ENCODE results near the gene HSF5. TPM values are rescaled to one million over a fixed set of nuclear protein-coding genes. Genes with fewer than 3 reads are reported as not detected.

HSF5 gene
- total and polyA plus RNA-seq, 12 donors: 0.03 to 0.11 (median 0.06) TPM; not detected in 8

DNA sequence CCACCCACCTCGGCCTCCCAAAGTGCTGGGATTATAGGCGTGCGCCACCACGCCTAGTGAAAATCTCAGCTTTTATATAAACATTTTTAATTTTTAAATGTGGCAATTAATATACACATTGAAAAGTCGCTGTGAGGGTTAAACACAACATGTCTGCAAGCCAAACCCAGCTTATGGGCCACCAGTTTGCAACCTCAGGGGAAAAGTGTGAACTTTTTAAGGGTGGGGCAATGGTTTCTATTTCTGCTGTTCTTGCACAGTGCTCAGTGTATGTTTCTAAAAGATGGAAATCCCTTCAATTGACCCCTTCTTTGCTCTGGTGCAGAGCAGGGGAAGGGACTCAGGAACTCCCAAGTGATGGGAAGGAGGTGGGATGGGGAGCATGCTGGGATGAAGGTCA, 117.9 kb downstream of the HSF5 start:
- H3K4me1 ChIP-seq (replicated peaks in 1 of 2): peaks cover 17 to 18% of the 10 kb centered on the region in 2 donors
- no peak overlapping the region for H3K4me3 ChIP-seq
- TF ChIP-seq POLR2A (IDR thresholded peaks at IDR 0.05): no peak
- TF ChIP-seq, protein P1, sequence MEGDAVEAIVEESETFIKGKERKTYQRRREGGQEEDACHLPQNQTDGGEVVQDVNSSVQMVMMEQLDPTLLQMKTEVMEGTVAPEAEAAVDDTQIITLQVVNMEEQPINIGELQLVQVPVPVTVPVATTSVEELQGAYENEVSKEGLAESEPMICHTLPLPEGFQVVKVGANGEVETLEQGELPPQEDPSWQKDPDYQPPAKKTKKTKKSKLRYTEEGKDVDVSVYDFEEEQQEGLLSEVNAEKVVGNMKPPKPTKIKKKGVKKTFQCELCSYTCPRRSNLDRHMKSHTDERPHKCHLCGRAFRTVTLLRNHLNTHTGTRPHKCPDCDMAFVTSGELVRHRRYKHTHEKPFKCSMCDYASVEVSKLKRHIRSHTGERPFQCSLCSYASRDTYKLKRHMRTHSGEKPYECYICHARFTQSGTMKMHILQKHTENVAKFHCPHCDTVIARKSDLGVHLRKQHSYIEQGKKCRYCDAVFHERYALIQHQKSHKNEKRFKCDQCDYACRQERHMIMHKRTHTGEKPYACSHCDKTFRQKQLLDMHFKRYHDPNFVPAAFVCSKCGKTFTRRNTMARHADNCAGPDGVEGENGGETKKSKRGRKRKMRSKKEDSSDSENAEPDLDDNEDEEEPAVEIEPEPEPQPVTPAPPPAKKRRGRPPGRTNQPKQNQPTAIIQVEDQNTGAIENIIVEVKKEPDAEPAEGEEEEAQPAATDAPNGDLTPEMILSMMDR (IDR thresholded peaks at IDR 0.05): no peak
- no peak for DNase-seq
- 83 to 98% (median 95%) methylated on average over 5 of the region's 5 CpGs for WGBS, 4 donors
- H3K9me3 ChIP-seq (replicated peaks in 1 of 3): no peaks in the 10 kb centered on the region
- H3K27ac ChIP-seq: no peak overlapping the region
- no peaks in the 10 kb centered on the region for H3K27me3 ChIP-seq
- intact Hi-C loops (cut with DNase I): no loop called here
- H3K36me3 ChIP-seq (replicated peaks in 1 of 2): no peaks in the 10 kb centered on the region

Other genes with a start within 250 kb of the HSF5 start
- gene LPO, start 249.8 kb downstream of the HSF5 start, total RNA-seq: under 1 TPM in 1 of 9 donors, not detected in 8; 0.06 TPM
- gene LPO, start 249.8 kb downstream of the HSF5 start, polyA plus RNA-seq: under 1 TPM in 1 of 3 donors, not detected in 2; 0.16 TPM
- gene MPO, start 207.5 kb downstream of the HSF5 start, total RNA-seq: 1 to 10 TPM in 1 of 9 donors, under 1 TPM in 6, not detected in 2; 0.19 to 1.4 (median 0.40) TPM
- gene MPO, start 207.5 kb downstream of the HSF5 start, polyA plus RNA-seq: under 1 TPM in 2 of 3 donors, not detected in 1; 0.13 to 0.24 TPM
- 10 to 100 TPM in 7 of 9 donors, 1 to 10 TPM in 2; 7.1 to 57.8 (median 21.8) TPM for gene TSPOAP1, start 159.6 kb downstream of the HSF5 start, total RNA-seq
- 100 to 1,000 TPM in 1 of 3 donors, 10 to 100 TPM in 1, 1 to 10 TPM in 1; 4.7 to 140 (median 96.6) TPM for gene TSPOAP1, start 159.6 kb downstream of the HSF5 start, polyA plus RNA-seq
- 100 to 1,000 TPM in 3 of 9 donors, 10 to 100 TPM in 6; 65.5 to 149 (median 96.5) TPM for gene SUPT4H1, start 136.2 kb downstream of the HSF5 start, total RNA-seq
- gene SUPT4H1, start 136.2 kb downstream of the HSF5 start, polyA plus RNA-seq: 100 to 1,000 TPM in 1 of 3 donors, 10 to 100 TPM in 2; 58.6 to 178 (median 60.8) TPM
- gene RNF43, start 70.9 kb downstream of the HSF5 start, total RNA-seq: 10 to 100 TPM; 10.5 to 30.8 (median 17.8) TPM
- gene RNF43, start 70.9 kb downstream of the HSF5 start, polyA plus RNA-seq: 1 to 10 TPM; 5.9 to 9.8 (median 7.5) TPM
- 10 to 100 TPM; 36.4 to 85.2 (median 44.9) TPM for gene MTMR4, start 26.2 kb upstream of the HSF5 start, total RNA-seq
- 10 to 100 TPM; 11.4 to 43.1 (median 17.0) TPM for gene MTMR4, start 26.2 kb upstream of the HSF5 start, polyA plus RNA-seq
- gene TEX14, start 203.6 kb upstream of the HSF5 start, total RNA-seq: under 1 TPM in 8 of 9 donors, not detected in 1; 0.10 to 0.72 (median 0.26) TPM
- under 1 TPM; 0.24 to 0.97 (median 0.81) TPM for gene TEX14, start 203.6 kb upstream of the HSF5 start, polyA plus RNA-seq
- 10 to 100 TPM; 11.7 to 45.7 (median 31.0) TPM for gene RAD51C, start 204.2 kb upstream of the HSF5 start, total RNA-seq
- 10 to 100 TPM; 29.7 to 60.2 (median 30.3) TPM for gene RAD51C, start 204.2 kb upstream of the HSF5 start, polyA plus RNA-seq